Inflammatory macrophage treated with lipopolysaccharide for 4 hours (primary cell): ENCODE results near the gene GALNTL6.
"Not testable (repeated sequence)": the region's sequence is repeated elsewhere in the genome, so short reads cannot be mapped to it uniquely, and the experiment has no call there.

Experiments used
- DNase-seq: peaks from one replicate; pipeline ENCODE4 v3.0.0-alpha.2; 2020

Gene GALNTL6

DNA sequence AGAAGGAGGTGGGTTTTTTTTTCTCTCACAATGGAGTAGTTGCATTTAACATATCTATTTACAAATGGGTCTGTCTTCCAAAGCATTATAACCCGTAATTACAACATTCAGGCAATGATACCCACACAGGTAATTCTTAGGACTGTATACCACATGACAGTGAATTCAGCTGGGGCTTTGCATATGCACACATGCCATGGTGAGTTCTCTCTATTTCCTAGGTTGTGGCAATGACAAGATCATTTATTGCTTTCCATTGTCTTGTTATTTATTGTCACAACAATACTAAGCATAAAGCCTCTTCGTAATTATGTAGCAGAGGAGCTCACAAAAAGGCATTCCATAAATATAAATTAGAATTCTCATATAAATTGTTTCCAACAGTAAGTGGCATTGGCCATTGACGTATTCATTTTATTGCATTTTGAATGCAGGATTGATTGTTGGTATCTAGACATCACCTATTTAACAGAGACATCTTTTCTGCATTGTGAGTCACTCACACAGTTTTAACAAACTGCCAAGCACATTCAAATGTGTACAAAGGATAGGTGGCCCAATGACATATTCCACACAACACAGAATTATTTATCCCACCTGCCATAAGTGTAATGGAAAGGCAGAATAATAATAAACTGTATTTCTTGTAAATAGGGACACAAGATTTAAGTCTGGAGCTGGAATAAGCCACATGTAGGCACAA is 964.7 kb downstream of the GALNTL6 start:
- no peak for DNase-seq

DNA sequence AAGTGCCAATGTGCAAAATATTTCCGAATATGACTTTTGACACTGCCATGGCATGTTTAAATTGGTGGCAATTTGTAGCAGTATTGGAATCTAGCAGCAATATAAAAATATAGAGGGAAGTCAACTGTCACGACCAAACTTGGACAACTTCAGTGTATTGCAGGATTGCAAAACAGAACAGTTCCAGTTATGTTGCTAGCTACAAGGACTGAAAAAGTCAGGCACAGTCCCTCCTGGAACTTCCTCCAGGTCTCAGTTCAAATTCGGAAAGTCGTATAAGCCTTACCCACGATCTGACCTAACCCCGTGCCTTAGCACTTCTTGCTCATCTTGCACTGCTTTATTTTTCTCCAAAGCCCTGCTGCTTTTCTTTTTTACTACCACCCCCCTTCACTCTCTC is 965.4 kb downstream of the GALNTL6 start:
- peak; percentile 32 for DNase-seq

DNA sequence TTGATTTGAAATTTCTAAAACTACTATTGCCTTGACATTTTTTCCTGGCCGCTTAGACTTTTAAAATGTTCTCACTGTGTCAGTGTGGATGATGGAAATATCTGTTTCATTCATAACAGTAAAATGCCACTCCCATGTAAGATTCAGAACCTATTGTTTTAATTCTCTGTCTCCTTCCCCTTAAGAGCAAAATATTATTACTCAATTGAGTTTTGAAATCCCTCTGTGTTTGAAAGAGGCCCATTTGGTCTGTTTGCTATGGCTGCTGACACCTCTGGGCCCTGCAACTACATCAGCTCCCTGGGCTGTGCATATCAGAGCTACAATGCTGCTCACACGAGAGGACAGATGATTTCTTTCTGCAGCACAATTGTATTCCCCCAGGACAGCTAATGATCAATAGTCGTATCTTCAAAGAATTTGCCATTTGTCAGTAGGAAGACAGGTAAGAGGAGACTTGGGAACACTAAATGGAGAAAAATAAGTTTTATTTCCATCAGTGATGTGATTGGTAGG is 967.4 kb downstream of the GALNTL6 start:
- peak; percentile 66 for DNase-seq

DNA sequence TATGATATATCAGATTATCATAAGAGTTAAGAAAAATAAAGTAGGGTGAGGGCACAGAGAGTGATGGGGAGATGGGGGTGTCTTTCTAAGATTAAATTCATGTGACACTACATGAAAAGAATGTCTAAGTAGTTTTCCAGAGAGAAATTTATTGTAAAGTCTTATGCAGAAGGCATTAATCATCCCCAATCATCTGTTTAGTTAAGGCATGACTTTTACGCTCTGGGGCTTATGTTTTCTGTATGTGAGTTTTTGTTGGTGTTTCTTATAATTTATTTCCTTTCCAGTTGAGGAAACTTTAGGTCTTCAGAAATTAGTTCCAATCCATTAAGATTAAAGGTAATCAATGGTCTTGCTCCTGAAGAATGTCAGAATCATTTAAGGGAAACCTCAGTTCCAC is 972.4 kb downstream of the GALNTL6 start:
- no peak for DNase-seq

DNA sequence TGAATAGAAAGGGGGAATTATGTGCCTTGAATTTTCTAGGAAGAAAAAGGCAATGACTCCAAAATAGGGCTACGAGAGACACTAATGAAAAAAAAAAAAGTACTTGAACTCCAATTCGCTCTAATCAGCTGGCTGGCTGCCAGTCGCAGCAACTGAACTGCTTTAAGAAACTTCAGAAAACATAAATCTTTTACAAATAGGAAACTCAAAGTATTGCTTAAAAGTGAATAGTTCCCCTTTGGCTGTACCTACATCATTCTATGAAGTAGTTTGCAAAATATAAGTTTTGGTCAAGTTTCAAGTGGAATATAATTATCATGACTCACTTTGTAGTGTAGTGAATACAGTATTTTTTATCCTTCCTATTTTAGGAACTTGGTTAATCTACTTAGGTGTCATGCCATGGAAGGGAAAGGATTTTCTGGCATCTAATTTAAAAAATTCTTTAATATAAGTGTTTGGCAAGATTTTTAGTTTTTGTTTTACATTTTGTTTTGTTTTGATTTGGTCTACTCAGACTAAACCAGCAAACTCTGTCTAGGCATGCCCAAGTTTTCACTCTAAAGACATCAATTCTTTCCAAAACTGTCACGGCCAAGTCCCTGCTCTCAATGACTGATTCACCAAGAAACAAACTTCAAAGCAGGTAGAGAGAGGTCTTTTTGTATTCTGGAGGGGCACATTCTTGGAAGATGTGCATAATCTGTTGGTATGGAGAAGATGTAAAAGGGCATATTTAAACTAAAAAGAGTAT is 973.0 kb downstream of the GALNTL6 start:
- peak; percentile 77 for DNase-seq

DNA sequence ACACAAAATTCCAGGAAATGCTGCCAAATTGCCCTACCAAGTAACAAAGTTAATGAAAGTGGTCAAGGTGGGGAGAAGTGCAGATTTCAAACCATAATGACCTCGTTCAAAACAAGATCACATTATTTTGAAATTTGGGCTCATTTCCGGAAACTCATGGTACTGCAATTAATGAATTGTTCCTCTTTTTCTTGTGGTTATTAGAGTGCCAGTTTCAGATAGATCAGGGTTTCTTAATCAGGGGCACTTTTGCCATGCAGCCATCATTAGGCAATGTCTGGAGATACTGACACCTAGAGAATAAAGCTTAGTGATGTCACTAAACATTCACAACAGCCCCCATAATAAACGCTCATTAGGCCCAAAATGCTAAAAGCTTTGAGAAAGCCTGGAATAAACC is 973.9 kb downstream of the GALNTL6 start:
- DNase-seq, result peak; percentile 90

DNA sequence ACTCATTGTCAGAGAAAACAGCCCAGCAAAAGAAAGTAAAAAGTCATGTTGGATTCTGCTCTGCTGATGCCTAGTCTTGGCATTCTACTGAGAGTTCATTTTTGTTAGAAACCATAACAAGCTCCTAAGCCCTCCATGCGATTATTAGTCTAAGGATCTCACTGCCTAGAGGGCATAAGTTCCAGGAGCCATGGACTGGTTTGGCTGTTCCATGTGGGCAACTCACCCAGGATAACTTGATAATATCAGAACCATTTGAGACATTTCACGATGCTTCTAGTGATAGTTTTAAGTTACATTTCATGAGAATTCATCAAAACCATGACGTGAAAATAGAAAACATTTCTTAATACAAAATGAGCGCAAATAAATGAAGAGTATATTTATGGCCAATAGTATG is 978.6 kb downstream of the GALNTL6 start:
- no peak for DNase-seq

- DNase-seq, result no peak
These were observed 980.5 kb downstream of the GALNTL6 start for GRCh38 chr4:172793565-172794306.

- no peak for DNase-seq
These were observed 981.1 kb downstream of the GALNTL6 start for GRCh38 chr4:172794307-172794703.

GRCh38 chr4:172797281-172797680 is 984.1 kb downstream of the GALNTL6 start:
- DNase-seq, result not testable (repeated sequence)

- DNase-seq, result no peak
These were observed 988.8 kb downstream of the GALNTL6 start for GRCh38 chr4:172802032-172802431.

GRCh38 chr4:172806841-172807240 is 993.6 kb downstream of the GALNTL6 start:
- DNase-seq, result no peak

DNA sequence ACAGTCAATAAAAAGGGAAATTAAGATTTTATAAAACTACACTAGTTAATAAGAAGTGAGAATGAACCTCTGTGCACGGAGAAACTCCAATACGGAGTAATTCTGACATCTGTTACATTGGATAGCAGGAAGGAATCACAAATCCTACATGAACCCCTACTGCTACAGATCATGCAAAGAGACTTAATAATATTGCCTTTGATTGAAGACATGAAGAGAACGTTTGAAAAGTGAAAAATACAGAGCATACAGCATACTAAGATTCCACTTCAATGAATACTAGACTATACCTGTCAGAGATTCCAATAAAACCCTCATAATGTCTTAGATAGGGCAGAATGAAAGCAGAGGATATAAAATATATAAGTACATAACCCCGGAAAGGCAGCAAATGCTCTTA is 995.0 kb downstream of the GALNTL6 start:
- DNase-seq, result no peak

DNA sequence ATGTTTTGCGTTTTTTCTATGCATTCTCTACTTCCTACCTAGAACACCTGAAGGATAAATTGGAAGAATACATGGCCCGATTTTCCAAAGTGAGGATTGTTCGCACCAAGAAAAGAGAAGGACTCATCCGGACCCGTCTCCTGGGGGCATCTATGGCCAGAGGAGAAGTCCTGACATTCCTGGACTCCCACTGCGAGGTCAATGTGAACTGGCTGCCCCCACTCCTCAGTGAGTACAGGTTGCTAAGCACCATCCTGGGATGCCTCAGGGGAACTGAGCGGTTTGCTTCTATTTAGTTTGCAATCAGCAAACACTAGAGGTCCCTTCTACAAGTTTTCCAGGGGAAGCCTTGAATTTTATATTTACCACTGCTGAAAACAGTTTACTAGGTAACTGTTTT is 996.1 kb downstream of the GALNTL6 start:
- DNase-seq, result no peak

GRCh38 chr4:172813359-172813923 is 1000.2 kb downstream of the GALNTL6 start:
- peak; percentile 47 for DNase-seq

DNA sequence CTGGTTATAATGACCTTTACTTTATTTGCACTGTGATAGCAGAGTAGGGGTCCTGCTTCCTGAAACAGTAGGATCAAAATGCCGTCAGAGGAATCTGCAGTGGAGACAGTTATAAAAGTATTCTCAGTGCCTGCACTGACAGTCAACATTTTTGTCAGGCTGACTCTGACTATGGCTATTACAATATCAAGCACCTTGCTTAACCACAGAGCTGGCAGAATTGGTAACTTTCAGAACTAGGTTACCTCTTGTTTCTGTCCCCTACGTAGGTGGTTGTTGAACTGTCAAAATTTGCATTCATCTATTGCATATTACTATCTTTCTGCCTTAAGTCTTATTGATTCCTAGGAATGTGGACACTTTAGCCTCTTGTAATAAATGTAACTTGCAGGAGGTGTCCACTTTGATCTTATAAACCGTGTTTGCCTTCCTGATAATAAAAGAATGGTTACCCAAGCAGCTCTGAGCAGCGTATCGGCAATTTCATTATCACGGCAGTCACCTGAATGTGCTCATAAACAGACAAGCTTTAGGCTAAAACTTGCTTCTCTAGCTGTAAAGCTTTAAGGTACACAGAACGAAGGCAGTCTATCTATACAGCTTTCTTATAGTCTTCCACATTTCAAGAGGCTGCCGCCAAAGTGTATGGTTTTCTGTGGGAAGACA is 1002.4 kb downstream of the GALNTL6 start:
- no peak for DNase-seq

DNA sequence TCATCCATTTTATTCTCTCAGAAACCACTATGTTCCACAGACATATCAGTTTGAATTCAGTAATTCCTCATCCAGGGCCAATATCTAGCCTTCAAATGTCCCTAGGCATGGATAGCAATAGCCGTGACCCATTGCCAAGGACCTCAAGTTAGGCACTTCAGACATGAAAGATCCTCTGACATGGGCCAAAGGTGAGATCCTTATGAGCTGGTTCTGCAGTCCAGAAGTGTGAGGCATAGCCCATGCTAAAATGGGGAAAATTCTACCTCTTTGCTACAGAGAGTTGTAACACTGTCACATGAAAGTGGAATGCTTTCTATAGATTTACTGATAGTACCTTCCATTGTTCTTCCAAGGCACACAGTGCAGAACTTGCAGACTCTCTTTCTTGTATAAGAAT is 1005.7 kb downstream of the GALNTL6 start:
- no peak for DNase-seq

DNA sequence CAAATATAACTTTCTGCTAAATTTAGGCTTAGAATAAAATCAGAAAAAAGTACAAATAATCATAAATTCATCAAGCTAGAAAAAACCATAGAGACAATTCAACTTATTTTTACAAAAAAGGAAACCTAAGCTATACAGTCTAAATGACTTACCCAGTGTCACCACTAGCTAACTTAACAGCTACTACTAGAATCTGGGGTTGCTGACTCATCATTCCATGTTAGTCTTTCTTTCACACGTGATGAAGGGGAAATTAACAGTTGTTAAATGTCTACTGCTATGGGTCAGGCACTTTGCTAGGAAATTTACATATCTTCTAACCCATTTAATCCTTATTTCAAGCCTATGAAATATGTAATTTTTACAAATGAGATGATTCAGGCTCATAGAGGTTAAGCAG is 1006.1 kb downstream of the GALNTL6 start:
- DNase-seq, result peak; percentile 11

GRCh38 chr4:172822331-172822730 is 1009.1 kb downstream of the GALNTL6 start:
- DNase-seq, result no peak

- no peak for DNase-seq
These were observed 1013.1 kb downstream of the GALNTL6 start for GRCh38 chr4:172826346-172826745.

DNA sequence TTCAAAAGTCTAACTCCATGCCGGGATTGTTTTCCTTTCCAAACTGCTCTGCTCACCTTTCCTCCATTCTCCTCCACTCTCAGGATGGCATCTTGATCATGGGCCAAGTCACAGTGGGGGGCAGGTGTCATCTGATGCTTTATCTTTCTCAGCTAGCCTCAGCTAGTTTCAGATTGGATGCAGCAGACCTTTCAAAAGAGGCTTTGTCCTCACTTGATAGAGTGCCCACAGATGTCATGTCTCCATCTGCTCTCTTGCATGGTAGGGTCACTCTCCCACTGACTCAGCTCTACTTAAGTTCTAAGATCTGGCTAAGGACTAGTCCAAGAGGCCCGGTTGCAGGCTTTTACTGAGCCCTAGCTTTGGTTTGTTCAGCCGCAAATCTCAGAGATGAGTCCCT is 1013.7 kb downstream of the GALNTL6 start:
- DNase-seq, result no peak

GRCh38 chr4:172830295-172830764 is 1017.1 kb downstream of the GALNTL6 start:
- peak; percentile 21 for DNase-seq

DNA sequence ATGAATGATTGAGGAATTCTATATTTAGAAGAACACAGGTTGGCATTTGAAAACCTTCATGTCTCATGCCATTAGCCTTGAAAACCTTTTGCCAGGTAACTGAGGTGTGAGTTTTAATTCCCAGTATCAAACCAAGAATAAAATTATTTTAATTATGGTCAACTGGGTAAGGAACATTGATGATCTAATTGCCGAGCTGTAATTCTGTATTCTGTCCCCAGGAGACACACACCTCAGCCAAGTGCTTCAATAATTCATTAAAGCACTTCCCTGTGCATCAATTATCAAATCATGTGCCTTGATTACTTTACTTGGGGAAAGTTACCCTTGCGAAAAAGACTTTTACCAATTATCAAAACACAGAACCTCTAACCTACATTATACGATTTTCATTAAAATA is 1023.5 kb downstream of the GALNTL6 start:
- DNase-seq, result no peak
